ENCODE measurements around the gene TIMMDC1. TPM values are rescaled to one million over a fixed set of nuclear protein-coding genes. Genes with fewer than 3 reads are reported as not detected.
A peak's percentile ranks its signal among the peaks of the same experiment; 100 is the strongest.

The TIMMDC1 gene
- total RNA-seq, 1 donor from 2014 or later: 114 TPM

DNA sequence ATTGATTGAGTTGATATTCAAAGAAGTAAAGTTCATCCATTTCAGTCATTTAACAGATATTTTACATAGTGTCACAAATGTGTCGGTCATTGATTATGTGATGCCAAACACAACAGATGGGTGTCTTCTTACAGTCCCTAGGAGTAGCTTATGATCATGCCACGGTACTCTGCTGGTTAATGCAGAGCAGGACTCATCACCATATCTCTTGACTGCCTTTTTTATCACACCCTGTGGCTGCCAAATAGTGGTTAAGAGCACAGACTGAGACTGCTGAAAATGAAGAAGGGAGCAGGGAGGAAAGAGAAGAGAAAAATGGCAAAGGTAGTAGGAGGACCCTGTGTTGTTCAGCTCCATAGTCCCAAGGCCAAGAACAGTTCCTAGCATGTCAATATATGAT, 12.8 kb upstream of the TIMMDC1 start:
- TF ChIP-seq, protein P1, sequence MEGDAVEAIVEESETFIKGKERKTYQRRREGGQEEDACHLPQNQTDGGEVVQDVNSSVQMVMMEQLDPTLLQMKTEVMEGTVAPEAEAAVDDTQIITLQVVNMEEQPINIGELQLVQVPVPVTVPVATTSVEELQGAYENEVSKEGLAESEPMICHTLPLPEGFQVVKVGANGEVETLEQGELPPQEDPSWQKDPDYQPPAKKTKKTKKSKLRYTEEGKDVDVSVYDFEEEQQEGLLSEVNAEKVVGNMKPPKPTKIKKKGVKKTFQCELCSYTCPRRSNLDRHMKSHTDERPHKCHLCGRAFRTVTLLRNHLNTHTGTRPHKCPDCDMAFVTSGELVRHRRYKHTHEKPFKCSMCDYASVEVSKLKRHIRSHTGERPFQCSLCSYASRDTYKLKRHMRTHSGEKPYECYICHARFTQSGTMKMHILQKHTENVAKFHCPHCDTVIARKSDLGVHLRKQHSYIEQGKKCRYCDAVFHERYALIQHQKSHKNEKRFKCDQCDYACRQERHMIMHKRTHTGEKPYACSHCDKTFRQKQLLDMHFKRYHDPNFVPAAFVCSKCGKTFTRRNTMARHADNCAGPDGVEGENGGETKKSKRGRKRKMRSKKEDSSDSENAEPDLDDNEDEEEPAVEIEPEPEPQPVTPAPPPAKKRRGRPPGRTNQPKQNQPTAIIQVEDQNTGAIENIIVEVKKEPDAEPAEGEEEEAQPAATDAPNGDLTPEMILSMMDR (conservative IDR thresholded peaks at IDR 0.05): no peak
- DNase-seq (ENCODE audit: extremely low spot score, unreplicated experiment): no peak
- Mint-ChIP-seq H3K27ac (no peak overlapping the region), H3K27me3 (no peaks in the 10 kb centered on the region), H3K4me3 (no peak overlapping the region), H3K36me3 (no peaks in the 10 kb centered on the region), H3K4me1 (ENCODE audit: unreplicated experiment) (no peaks in the 10 kb centered on the region), H3K9me3 (no peaks in the 10 kb centered on the region)

DNA sequence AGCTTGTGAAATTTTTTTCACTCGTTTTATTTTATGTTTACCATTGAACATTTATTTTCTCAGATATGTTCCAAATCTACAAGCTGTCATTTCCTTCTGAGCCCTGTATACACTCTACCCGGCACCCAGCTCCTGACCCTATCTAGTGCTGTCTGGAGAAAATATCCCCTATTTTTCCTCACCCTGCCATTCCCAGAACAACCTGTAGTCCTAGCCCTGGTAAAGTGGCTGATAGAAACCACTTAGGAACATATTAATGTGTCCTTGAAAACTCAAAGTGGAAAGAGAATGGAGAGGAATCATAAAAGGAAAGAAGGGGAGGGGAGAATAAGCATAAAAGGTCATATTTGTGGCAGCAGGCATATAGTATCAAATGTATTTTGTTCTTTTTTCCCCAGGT, 8.2 kb upstream of the TIMMDC1 start:
- Mint-ChIP-seq H3K4me1 (ENCODE audit: unreplicated experiment) (no peaks in the 10 kb centered on the region), H3K36me3 (peaks cover 10% of the 10 kb centered on the region), H3K9me3 (no peaks in the 10 kb centered on the region), H3K4me3 (no peak overlapping the region), H3K27ac (no peak overlapping the region), H3K27me3 (no peaks in the 10 kb centered on the region)
- TF ChIP-seq, protein P1 (conservative IDR thresholded peaks at IDR 0.05): no peak
- no peak for DNase-seq (ENCODE audit: extremely low spot score, unreplicated experiment)

DNA sequence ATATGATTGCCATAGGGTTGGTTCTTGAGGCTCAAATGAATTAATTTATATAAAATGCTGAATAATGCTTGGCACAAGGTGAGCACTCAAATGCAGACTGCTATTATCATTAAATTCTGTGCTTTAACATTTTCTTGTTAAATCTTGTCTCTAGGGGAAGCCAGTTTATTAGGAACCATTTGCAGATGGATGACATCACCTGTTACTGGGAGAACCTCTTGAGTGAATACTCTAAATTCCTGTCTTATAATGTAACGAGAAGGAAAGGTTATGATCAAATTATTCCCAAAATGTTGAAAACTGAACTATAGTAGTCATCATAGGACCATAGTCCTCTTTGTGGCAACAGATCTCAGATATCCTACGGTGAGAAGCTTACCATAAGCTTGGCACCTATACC, 6.2 kb upstream of the TIMMDC1 start:
- H3K4me3 Mint-ChIP-seq: no peak overlapping the region
- no peaks in the 10 kb centered on the region for H3K9me3 Mint-ChIP-seq
- H3K36me3 Mint-ChIP-seq: peaks cover 10% of the 10 kb centered on the region
- no peak overlapping the region for H3K27ac Mint-ChIP-seq
- TF ChIP-seq, protein P1 (conservative IDR thresholded peaks at IDR 0.05): no peak
- H3K4me1 Mint-ChIP-seq (ENCODE audit: unreplicated experiment): no peaks in the 10 kb centered on the region
- no peak for DNase-seq (ENCODE audit: extremely low spot score, unreplicated experiment)
- H3K27me3 Mint-ChIP-seq: no peaks in the 10 kb centered on the region

DNA sequence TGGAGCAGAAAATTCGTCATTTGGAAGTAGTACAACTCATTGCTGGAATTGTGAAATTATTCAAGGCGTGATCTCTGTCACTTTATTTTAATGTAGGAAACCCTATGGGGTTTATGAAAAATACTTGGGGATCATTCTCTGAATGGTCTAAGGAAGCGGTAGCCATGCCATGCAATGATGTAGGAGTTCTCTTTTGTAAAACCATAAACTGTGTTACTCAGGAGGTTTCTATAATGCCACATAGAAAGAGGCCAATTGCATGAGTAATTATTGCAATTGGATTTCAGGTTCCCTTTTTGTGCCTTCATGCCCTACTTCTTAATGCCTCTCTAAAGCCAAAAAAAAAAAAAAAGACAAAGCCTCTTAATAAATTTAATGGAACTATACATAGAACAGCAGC, 5.5 kb upstream of the TIMMDC1 start:
- TF ChIP-seq, protein P1 (conservative IDR thresholded peaks at IDR 0.05): no peak
- H3K36me3 Mint-ChIP-seq: peaks cover 10% of the 10 kb centered on the region
- no peak overlapping the region for H3K27ac Mint-ChIP-seq
- no peak for DNase-seq (ENCODE audit: extremely low spot score, unreplicated experiment)
- no peaks in the 10 kb centered on the region for H3K4me1 Mint-ChIP-seq (ENCODE audit: unreplicated experiment)
- H3K27me3 Mint-ChIP-seq: no peaks in the 10 kb centered on the region
- no peak overlapping the region for H3K4me3 Mint-ChIP-seq
- H3K9me3 Mint-ChIP-seq: no peaks in the 10 kb centered on the region

DNA sequence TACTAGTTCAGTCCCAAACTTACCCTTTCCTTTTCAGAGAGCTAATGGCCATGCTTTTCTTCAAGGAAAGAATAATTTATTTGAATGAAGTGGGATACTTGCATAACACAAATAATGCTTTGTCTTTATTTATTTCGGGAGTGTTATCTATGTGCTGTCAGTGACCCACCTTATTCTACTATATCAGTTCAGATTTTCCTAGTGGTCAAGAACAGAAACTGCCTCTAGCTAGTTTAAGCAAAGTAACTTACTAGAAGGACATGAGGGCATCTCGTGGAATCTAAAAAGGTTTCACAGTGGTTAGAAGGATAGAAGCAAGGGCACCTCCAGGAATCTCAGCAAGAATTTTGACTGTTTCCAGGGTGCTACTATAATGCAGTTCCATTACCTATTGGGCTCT, 3.8 kb upstream of the TIMMDC1 start:
- TF ChIP-seq, protein P1 (conservative IDR thresholded peaks at IDR 0.05): peak; percentile 53
- no peak overlapping the region for H3K4me3 Mint-ChIP-seq
- no peaks in the 10 kb centered on the region for H3K9me3 Mint-ChIP-seq
- H3K4me1 Mint-ChIP-seq (ENCODE audit: unreplicated experiment): no peaks in the 10 kb centered on the region
- no peaks in the 10 kb centered on the region for H3K27me3 Mint-ChIP-seq
- peaks cover 10% of the 10 kb centered on the region for H3K36me3 Mint-ChIP-seq
- DNase-seq (ENCODE audit: extremely low spot score, unreplicated experiment): no peak
- no peak overlapping the region for H3K27ac Mint-ChIP-seq

DNA sequence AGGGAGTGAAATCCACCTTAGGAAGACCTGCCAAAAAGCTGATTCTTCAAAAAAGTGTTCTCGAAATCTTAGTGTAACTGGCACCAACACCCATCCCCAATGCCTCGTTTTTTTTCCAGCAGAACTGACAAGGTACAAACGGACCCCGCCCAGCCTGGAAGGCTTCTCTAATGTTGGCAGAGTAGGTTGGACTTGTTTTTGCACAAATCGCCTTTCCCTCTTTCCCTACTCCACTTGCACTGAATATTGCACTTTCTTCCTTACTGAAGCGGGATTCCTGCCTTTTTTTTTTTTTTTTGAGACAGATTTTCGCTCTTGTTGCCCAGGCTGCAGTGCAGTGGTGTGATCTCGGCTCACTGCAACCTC, 544 bp upstream of the TIMMDC1 start:
- H3K4me1 Mint-ChIP-seq (ENCODE audit: unreplicated experiment): peaks cover 13% of the 10 kb centered on the region
- TF ChIP-seq, protein P1 (conservative IDR thresholded peaks at IDR 0.05): no peak
- H3K27ac Mint-ChIP-seq: peak overlapping the region; percentile 99
- H3K27me3 Mint-ChIP-seq: no peaks in the 10 kb centered on the region
- H3K9me3 Mint-ChIP-seq: no peaks in the 10 kb centered on the region
- peaks cover 4% of the 10 kb centered on the region for H3K36me3 Mint-ChIP-seq
- H3K4me3 Mint-ChIP-seq: peak overlapping the region; percentile 100
- no peak for DNase-seq (ENCODE audit: extremely low spot score, unreplicated experiment)

All from type B pancreatic cell (in vitro differentiated cells).